Lower leg skin (tissue), 4 donors: Measurements from ENCODE around the gene MYB. TPM values are rescaled to one million over a fixed set of nuclear protein-coding genes. Genes with fewer than 3 reads are reported as not detected.
"Not testable (repeated sequence)": the region's sequence is repeated elsewhere in the genome, so short reads cannot be mapped to it uniquely, and the experiment has no call there.

Experiments used
- DNase-seq, 2 donors: peaks; one replicate each; pipeline ENCODE4 v3.0.0-alpha.2; 2019; ENCODE audit warnings: low spot score in 2 of 2
- H3K4me3 ChIP-seq: fragments of 200-600 bp; sonication (generic); 2 replicates; pipeline ENCODE4 v1.5.1; 2017; ENCODE audit warnings: mild to moderate bottlenecking, low read depth; ENCODE audit not compliant: poor library complexity, severe bottlenecking
- CTCF ChIP-seq, 3 donors: fragments of 450-650 bp; IDR thresholded peaks; one replicate each; pipeline ENCODE4 v1.5.1; 2016; ENCODE audit warnings: antibody characterized with exemption in 3 of 3, mild to moderate bottlenecking in 3 of 3, moderate library complexity in 2 of 3
- POLR2A ChIP-seq, 2 donors: fragments of 450-650 bp; IDR thresholded peaks; one replicate each; pipeline ENCODE4 v1.6.1; 2016 to 2017; ENCODE audit warnings: antibody characterized with exemption in 2 of 2, mild to moderate bottlenecking in 1 of 2, moderate library complexity in 1 of 2
- WGBS, 2 donors: methylation state at CpG; one replicate each; pipeline ENCODE4 v1.1.5; 2018; 5-methylcytosine and 5-hydroxymethylcytosine counted together
- intact Hi-C: fragments of 100-400 bp; cut with DNase I; formaldehyde crosslinking; loops from one replicate; pipeline ENCODE4 v1.15.0; 2023; ENCODE audit warnings: low total_unique reads
- total RNA-seq, 4 donors: library from RNA; depleted of rRNA; stranded (reverse); fragments of >200 nt; gene quantifications; one replicate each; pipeline ENCODE4 v1.1.0, GENCODE V29; 2016

MYB gene
- total RNA-seq, 4 donors from 2014 or later, result 7.4 to 8.6 (median 7.5) TPM

- DNase-seq, result no peak
- TF ChIP-seq CTCF (IDR thresholded peaks at IDR 0.05) (no peak), POLR2A (IDR thresholded peaks at IDR 0.05) (no peak)
- intact Hi-C loops, result no loop called here
- whole genome bisulfite sequencing, 2 donors, result 55 to 58% methylated on average over 7 of the region's 7 CpGs
- H3K4me3 ChIP-seq, result no peak overlapping the region
Measured at GRCh38 chr6:135243871-135244796, 63.0 kb downstream of the MYB start.

DNA sequence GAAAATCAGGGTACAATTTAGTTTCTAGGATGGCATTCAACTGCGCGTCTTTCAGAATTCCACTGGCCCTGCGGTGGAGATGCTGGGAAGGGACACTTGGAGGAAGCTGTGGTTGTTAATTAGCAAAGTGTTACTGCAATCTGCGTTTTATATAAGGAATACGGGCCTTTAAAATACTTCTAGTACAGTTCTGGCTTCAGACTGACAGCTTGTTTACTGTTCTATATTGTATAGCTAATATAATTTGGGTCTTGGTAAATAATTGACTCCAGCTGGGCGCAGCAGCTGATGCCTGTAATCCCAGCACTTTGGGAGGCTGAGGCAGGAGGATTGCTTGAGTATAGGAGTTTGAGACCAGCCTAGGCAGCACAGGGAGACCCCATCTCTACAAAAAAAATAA lies 63.7 kb downstream of the MYB start:
- no peak for DNase-seq
- intact Hi-C loops, result no loop called here
- 83 to 88% methylated on average over 6 of the region's 6 CpGs for WGBS, 2 donors

DNA sequence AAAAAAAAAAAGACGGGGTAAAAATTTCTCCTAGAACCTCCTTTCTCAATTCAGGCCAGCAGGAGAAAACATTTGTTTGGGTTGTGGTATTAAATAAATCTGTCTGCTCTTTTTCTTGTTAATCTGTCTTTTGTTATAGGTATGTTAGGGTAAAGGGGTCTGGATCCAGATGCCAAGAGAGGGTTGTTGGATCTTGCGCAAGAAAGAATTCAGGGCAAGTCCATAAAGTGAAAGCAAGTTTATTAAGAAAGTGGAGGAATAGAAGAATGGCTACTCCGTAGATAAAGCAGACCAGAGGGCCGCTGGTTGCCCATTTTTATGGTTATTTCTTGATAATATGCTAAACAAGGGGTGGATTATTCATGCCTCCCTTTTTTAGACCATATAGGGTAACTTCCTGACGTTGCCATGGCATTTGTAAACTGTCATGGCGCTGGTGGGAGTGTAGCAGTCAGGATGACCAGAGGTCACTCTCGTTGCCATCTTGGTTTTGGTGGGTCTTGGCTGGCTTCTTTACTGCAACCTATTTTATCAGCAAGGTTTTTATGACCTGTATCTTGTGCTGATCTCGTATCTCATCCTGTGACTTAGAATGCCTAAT lies 65.4 kb downstream of the MYB start:
- 87 to 90% methylated on average over 8 of the region's 8 CpGs for WGBS, 2 donors
- intact Hi-C loops, H3K4me3 ChIP-seq, DNase-seq: not testable (repeated sequence)

More for the DNA sequence above, 63.7 kb downstream of the MYB start:
- TF ChIP-seq CTCF (IDR thresholded peaks at IDR 0.05), result no peak
- TF ChIP-seq POLR2A (IDR thresholded peaks at IDR 0.05), result no peak
- no peak overlapping the region for H3K4me3 ChIP-seq

- no peak overlapping the region for H3K4me3 ChIP-seq
- 89 to 91% methylated on average over 9 of the region's 9 CpGs for whole genome bisulfite sequencing, 2 donors
- intact Hi-C loops, result no loop called here
- no peak for TF ChIP-seq CTCF (IDR thresholded peaks at IDR 0.05)
- TF ChIP-seq POLR2A (IDR thresholded peaks at IDR 0.05), result no peak
- DNase-seq, result no peak
Measured at GRCh38 chr6:135250234-135250633, 69.1 kb downstream of the MYB start.

GRCh38 chr6:135250751-135251497 lies 69.8 kb downstream of the MYB start:
- no peak overlapping the region for H3K4me3 ChIP-seq
- 93 to 97% methylated on average over 9 of the region's 9 CpGs for WGBS, 2 donors
- intact Hi-C loops, result no loop called here
- DNase-seq, result peak in 1 of 2 donors; percentile 68
- TF ChIP-seq CTCF (IDR thresholded peaks at IDR 0.05) (no peak), POLR2A (IDR thresholded peaks at IDR 0.05) (no peak)
